HG02943 (cell line): ENCODE measurements around the gene NGEF.
"Not testable (repeated sequence)": the region's sequence is repeated elsewhere in the genome, so short reads cannot be mapped to it uniquely, and the experiment has no call there.

Source experiments
- ATAC-seq: cut with Tn5 transposase; IDR thresholded peaks from one replicate; pipeline ENCODE4 v1.9.1; 2021; ENCODE audit warnings: mild to moderate bottlenecking, low read depth, moderate library complexity; ENCODE audit not compliant: unreplicated experiment

Gene NGEF

GRCh38 chr2:233023761-233024410 lies 10.8 kb upstream of the NGEF start:
- no peak for ATAC-seq

- no peak for ATAC-seq
These were observed 10.1 kb upstream of the NGEF start for GRCh38 chr2:233023007-233023760.

GRCh38 chr2:233022561-233022960 lies 9.5 kb upstream of the NGEF start:
- ATAC-seq = no peak

GRCh38 chr2:233021771-233022170 lies 8.7 kb upstream of the NGEF start:
- no peak for ATAC-seq

GRCh38 chr2:233020454-233020853 lies 7.4 kb upstream of the NGEF start:
- no peak for ATAC-seq

- ATAC-seq = not testable (repeated sequence)
These were observed 6.6 kb upstream of the NGEF start for GRCh38 chr2:233019610-233020009.

GRCh38 chr2:233017947-233018346 lies 4.9 kb upstream of the NGEF start:
- no peak for ATAC-seq

- ATAC-seq = no peak
These were observed 2.1 kb upstream of the NGEF start for GRCh38 chr2:233015019-233015645.

- ATAC-seq = no peak
These were observed 594 bp upstream of the NGEF start for GRCh38 chr2:233013650-233014049.

- ATAC-seq = no peak
These were observed 620 bp downstream of the NGEF start for GRCh38 chr2:233012301-233012971.

- no peak for ATAC-seq
These were observed 1.3 kb downstream of the NGEF start for GRCh38 chr2:233011702-233012131.

- ATAC-seq = no peak
These were observed 1.8 kb downstream of the NGEF start for GRCh38 chr2:233011268-233011650.

GRCh38 chr2:233010569-233011267 lies 2.3 kb downstream of the NGEF start:
- ATAC-seq = no peak

- ATAC-seq = no peak
These were observed 3.4 kb downstream of the NGEF start for GRCh38 chr2:233009661-233010060.

- no peak for ATAC-seq
These were observed 5.3 kb downstream of the NGEF start for GRCh38 chr2:233007739-233008138.

GRCh38 chr2:233007270-233007669 lies 5.8 kb downstream of the NGEF start:
- ATAC-seq = no peak

- ATAC-seq = no peak
These were observed 6.4 kb downstream of the NGEF start for GRCh38 chr2:233006648-233007047.

GRCh38 chr2:233005096-233005495 lies 8.0 kb downstream of the NGEF start:
- no peak for ATAC-seq

- ATAC-seq = no peak
These were observed 9.1 kb downstream of the NGEF start for GRCh38 chr2:233003658-233004555.
